HG03521 (cell line): Measurements from ENCODE around the gene SLC18A3.

Experiments
- ATAC-seq: cut with Tn5 transposase; IDR thresholded peaks from one replicate; pipeline ENCODE4 v1.9.1; 2021; ENCODE audit warnings: mild to moderate bottlenecking, moderate library complexity; ENCODE audit not compliant: unreplicated experiment

SLC18A3 gene

DNA sequence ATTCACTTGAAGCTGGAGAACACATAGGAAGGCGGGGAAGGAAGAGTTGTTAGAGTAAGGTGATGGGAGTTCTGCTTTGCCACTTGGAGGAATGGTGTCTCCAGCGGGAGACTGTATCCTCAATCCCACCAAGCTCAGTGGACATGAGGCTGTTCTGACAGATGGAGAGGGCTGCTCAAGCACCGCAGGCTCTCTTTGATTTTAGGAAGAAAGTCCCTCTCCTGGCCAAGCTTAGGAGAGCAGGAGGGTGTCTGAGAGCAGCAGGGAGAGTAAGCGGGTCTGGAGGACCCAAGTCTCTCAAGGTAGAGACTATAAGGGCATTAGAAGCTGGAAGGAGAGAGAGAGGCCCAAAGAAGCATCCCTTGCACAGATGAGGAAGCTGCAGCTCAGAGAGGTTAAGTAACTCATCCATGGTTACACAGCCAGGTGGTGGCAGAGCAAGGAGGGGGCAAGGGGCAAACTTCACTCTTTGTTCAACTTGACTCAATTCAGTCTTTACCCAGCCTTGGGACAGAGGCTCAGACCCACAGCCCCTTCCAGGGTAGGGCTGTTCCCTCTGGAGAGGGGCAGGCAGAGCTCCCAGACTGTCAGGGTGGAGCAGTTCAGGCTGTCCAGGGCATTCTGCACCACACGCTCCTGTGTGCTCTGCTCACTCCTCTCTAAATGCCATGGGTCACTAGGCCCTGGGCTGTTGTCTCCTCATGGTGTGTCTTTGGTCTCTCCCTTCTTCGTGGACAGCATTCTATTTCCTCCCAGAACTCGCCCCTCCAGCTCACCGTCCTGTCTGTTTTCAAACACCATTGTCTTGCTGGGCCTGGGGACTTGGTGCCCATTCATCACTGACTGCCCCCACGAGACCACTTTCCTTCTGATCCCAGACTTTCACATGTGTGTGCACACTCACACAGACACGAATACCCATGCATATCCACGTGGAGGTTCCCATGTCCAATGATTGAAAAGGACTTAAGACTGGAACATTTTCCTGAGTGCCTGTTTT, 12.6 kb downstream of the SLC18A3 start:
- no peak for ATAC-seq

- ATAC-seq, result no peak
Observed at GRCh38 chr10:49624629-49625028, 14.5 kb downstream of the SLC18A3 start.

- no peak for ATAC-seq
Observed at GRCh38 chr10:49625411-49625810, 15.3 kb downstream of the SLC18A3 start.

GRCh38 chr10:49627038-49627437, 16.9 kb downstream of the SLC18A3 start:
- ATAC-seq, result no peak

GRCh38 chr10:49627644-49628247, 17.6 kb downstream of the SLC18A3 start:
- ATAC-seq, result no peak

DNA sequence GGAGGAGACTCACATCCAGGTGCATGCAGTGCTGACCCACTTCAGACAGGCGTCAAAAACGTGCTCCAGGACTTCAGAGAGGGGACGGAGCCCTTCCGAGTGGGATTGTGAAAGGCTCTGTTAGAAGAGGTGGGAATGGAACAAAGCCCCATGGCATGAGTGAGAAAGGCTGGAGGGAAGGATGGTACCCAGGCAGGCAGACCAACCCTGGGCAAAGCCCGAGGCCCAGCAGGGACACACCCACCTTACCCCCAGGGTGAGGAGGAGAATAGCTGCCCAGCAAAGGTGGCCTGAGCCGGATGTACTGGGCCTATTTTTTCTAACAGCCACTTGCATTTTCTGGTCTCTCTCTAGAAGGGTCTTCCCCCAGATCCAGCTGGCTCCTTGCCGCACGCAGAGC, 18.5 kb downstream of the SLC18A3 start:
- ATAC-seq, result no peak

- ATAC-seq, result no peak
Observed at GRCh38 chr10:49629431-49629881, 19.3 kb downstream of the SLC18A3 start.

DNA sequence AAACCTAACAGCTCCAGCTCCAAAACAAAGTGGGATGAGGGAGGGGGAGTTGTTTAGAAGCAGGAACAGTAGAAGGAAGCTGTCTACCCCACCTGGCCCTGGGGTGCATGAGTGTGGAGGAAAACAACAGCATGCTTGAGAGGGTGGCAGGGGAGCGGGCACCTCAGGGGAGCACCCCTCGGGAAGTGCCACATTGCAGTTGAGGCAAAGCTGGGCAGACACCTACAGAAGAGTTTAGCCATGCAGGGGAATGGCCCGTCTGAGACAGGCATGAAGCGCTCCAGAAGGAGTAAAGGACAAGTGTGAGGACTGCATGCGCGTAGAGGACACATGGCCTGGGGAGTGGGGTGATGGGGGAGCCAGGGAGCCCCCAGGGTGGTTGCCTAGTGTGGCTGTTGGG, 21.9 kb downstream of the SLC18A3 start:
- ATAC-seq, result no peak

DNA sequence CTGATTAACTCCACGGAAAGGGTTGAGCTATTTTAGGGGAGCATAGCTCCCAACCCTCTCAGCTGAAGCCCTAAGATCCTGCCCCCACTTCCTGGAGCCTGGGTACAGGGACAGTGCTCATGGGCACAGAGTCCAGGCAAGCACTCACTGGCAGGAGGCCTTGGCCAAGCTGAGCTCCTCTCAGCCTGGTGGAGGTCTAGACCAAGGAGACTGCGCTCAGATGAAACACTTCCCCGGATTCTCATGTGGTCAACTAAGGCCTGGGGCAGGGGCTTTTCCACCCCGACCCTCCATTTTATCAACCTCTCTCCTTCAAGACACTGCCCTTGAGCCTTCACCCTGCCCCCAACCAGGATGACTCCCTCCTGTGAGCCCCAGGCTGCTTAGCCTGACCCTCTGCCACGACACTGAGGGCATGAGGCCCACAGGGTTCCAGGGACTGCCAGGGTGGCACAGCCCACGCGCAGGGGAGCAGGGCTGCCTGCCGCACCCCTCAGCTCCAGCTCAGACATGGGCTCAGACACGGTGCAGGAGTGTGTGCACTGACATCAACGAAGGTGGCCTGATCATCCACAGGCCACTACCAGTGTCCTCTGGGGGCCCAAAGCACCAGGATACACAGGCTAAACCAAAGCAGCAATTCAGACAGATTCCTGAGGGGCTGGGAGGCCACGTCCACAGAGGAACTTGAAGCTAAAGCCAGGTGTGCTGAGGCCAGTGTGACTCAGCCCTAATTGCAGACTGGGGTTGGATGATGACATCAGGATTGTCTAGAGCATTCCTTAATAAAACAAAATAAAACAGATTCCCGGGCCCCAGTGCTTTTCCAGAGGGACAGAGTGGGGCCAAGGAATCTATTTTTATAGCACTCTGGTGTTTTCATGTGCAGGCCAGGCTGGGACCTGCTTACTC, 22.6 kb downstream of the SLC18A3 start:
- ATAC-seq, result no peak

- ATAC-seq, result no peak
Observed at GRCh38 chr10:49633327-49634068, 23.4 kb downstream of the SLC18A3 start.

- no peak for ATAC-seq
Observed at GRCh38 chr10:49634069-49634660, 24.1 kb downstream of the SLC18A3 start.

DNA sequence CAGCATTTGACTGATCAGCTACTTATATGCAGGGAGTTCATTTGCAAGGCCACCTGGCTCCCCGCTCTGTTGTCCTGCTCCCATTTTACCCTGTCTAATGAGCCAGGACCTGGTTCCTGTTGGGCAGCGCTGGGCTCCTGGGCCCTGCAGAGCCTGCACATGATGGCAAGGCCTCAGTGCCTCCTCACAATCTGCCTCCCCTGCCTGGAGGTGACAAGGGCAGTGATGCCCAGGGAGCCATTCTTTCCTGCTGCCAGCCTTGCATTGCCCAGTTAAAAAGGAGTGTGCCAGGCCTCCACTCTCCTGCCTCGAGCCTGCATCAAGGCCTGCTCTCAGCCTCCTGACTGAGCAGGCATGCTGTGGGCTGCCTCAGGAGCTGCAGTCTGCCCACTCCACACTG, 32.2 kb downstream of the SLC18A3 start:
- no peak for ATAC-seq

DNA sequence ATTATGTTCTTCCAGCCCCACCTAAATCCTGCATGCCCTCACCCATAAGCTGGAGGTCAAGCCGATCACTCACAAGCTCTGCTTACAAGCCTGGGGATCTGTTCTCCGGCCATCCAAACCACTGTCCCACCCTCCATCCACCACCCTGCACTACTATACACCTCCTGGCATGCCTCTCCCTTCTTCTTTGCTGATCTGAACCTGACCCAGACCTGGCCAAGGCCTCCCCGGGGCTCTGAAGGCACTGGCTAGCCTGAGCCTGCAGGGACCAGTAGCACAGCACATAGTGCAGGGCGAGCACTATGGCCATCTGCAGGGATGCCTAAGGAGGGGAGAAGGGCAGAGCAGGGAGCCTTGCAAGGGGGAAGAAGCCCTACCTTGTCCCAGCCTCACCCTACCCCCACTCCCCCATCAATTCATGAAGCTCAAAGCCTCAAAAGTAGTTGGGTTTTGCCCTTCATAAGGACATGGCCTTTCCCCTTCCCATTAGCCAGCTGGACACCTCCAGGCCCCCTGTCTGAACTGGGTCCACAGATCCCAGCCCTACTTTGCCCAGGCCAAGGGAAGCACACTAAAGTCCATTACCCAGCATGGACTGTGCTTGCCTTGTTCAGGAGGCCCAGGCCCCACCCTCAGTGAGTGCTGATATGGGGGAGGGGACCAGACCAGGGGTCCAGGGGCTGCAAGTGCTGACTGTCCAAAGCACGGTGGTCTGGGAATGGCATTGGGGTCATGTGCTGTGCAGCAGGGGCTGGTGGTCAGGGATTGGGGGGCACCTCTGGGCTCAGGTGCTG, 33.3 kb downstream of the SLC18A3 start:
- no peak for ATAC-seq

- ATAC-seq, result no peak
Observed at GRCh38 chr10:49644035-49644646, 34.0 kb downstream of the SLC18A3 start.

GRCh38 chr10:49645417-49645816, 35.3 kb downstream of the SLC18A3 start:
- no peak for ATAC-seq

GRCh38 chr10:49645871-49646870, 36.1 kb downstream of the SLC18A3 start:
- no peak for ATAC-seq

DNA sequence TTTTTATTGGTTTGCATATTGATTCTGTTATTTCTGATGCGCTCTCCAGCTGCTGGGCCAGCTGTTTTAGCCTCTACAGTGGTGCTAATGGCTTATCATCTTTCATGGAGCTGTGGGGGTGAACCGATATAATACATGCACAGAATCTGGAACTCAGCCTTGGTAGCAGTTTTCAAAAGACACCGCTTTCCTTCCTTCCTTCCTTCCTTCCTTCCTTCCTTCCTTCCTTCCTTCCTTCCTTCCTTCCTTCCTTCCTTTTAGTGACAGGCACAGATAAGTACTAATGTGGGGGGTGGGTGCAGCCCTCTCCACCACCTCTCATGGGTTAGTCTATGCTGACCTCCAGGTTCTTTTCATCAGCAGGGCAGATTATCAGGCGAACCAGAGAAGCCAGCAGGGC, 37.4 kb downstream of the SLC18A3 start:
- ATAC-seq, result no peak
